HL-60 (cell line): ENCODE results near the gene ACTN1.

ENCODE experiments used
- DNase-seq, 2 experiments: peaks; one replicate each; pipeline ENCODE4 v3.0.0-alpha.2; 2010 to 2020; ENCODE audit warnings: low read depth in 1 of 2, low spot score in 1 of 2
- H3K27ac ChIP-seq: fragments of 250-450 bp; sonication (Bioruptor Pico); replicated peaks from 2 replicates; pipeline ENCODE4 v1.5.1; 2020; ENCODE audit warnings: mild to moderate bottlenecking, moderate library complexity
- H3K27me3 ChIP-seq: fragments of 250-450 bp; sonication (Bioruptor Pico); 2 replicates; pipeline ENCODE4 v1.5.1; 2021; ENCODE audit warnings: mild to moderate bottlenecking, moderate library complexity; ENCODE audit not compliant: insufficient read depth, poor library complexity, severe bottlenecking
- H3K4me3 ChIP-seq: replicated peaks from 2 replicates; pipeline ENCODE4 v1.5.1; 2011; ENCODE audit warnings: mild to moderate bottlenecking, control low read depth, low read length; ENCODE audit not compliant: insufficient read depth
- GABPA ChIP-seq: IDR thresholded peaks from 2 replicates; pipeline ENCODE4 v1.6.1; 2012; ENCODE audit warnings: low read depth
- POLR2AphosphoS5 ChIP-seq: IDR thresholded peaks from 2 replicates; pipeline ENCODE4 v1.6.1; 2012; ENCODE audit warnings: low read depth
- REST ChIP-seq: IDR thresholded peaks from 2 replicates; pipeline ENCODE4 v1.6.1; 2012; ENCODE audit warnings: low read depth; ENCODE audit not compliant: insufficient replicate concordance
- SPI1 ChIP-seq: IDR thresholded peaks from 2 replicates; pipeline ENCODE4 v1.6.1; 2012; ENCODE audit warnings: low read depth, mild to moderate bottlenecking, borderline replicate concordance
- TF ChIP-seq, protein P1 (sequence below): IDR thresholded peaks from one replicate; pipeline ENCODE4 v1.5.1; 2011; ENCODE audit warnings: low read length, control low read depth, inconsistent platforms; ENCODE audit not compliant: insufficient read depth

ACTN1 gene

GRCh38 chr14:68982581-68982980 lies 3.5 kb upstream of the ACTN1 start:
- H3K27ac ChIP-seq, result no peak overlapping the region
- no peak for DNase-seq
- no peaks in the 10 kb centered on the region for H3K27me3 ChIP-seq
- no peak for TF ChIP-seq POLR2AphosphoS5
- no peak for TF ChIP-seq SPI1
- TF ChIP-seq, protein P1, sequence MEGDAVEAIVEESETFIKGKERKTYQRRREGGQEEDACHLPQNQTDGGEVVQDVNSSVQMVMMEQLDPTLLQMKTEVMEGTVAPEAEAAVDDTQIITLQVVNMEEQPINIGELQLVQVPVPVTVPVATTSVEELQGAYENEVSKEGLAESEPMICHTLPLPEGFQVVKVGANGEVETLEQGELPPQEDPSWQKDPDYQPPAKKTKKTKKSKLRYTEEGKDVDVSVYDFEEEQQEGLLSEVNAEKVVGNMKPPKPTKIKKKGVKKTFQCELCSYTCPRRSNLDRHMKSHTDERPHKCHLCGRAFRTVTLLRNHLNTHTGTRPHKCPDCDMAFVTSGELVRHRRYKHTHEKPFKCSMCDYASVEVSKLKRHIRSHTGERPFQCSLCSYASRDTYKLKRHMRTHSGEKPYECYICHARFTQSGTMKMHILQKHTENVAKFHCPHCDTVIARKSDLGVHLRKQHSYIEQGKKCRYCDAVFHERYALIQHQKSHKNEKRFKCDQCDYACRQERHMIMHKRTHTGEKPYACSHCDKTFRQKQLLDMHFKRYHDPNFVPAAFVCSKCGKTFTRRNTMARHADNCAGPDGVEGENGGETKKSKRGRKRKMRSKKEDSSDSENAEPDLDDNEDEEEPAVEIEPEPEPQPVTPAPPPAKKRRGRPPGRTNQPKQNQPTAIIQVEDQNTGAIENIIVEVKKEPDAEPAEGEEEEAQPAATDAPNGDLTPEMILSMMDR, result no peak
- TF ChIP-seq REST, result no peak
- no peak for TF ChIP-seq GABPA
- H3K4me3 ChIP-seq, result no peak overlapping the region

DNA sequence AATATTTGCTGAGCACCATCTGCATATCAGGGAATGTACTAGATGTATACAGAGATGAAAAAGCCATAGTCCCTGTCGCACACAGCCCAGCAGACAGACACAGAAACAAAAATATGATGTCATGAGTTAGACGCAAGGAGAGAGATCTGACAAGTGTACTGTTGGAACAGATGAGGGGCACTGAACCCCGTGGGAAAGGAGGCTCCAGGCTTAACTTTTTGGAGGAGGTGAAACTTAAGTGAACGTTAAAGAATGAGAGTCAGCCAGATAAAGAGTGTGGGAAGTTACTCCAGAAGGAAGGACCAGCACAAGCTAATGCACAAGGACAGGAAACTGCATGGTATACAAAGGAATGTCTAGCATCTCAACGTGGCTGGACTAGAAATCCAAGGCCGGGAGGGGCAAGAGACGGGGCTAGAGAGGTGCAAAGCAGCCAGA lies 2.5 kb upstream of the ACTN1 start:
- Histone ChIP-seq H3K4me3 (no peak overlapping the region), H3K27ac (no peak overlapping the region), H3K27me3 (no peaks in the 10 kb centered on the region)
- DNase-seq, result no peak
- TF ChIP-seq GABPA, result no peak
- no peak for TF ChIP-seq POLR2AphosphoS5
- no peak for TF ChIP-seq REST
- TF ChIP-seq, protein P1, result no peak
- no peak for TF ChIP-seq SPI1

- TF ChIP-seq GABPA (no peak), REST (no peak), SPI1 (no peak), POLR2AphosphoS5 (no peak)
- TF ChIP-seq, protein P1, result no peak
- Histone ChIP-seq H3K4me3 (no peak overlapping the region), H3K27me3 (no peaks in the 10 kb centered on the region), H3K27ac (no peak overlapping the region)
- DNase-seq, result no peak
Observed at GRCh38 chr14:68981139-68981538, 2.0 kb upstream of the ACTN1 start.
